ENCODE data around the gene RPS21.

Gene RPS21

GRCh38 chr20:62400021-62400420 lies 13.1 kb downstream of the RPS21 start:
- no peak for DNase-seq

DNA sequence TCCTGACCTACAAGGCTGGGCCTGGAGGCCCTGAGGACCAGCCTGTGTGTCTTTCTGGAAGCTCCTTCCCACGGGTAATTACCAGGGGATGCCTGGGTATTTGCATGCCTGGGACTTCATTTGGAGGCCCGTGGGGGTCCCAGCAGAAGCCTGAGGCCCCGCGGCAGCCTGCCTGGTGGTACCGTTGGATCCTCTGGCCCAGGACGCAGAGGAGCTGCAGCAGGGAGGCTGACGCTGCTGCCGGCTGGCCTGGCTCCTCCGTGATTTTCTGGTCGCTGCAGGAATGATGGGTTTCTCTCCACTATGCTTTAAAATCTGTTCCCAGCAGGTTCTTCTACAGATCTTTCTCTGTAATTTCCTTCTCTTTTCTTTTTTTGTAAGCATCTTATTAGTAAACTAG lies 13.6 kb downstream of the RPS21 start:
- DNase-seq, result no peak

DNA sequence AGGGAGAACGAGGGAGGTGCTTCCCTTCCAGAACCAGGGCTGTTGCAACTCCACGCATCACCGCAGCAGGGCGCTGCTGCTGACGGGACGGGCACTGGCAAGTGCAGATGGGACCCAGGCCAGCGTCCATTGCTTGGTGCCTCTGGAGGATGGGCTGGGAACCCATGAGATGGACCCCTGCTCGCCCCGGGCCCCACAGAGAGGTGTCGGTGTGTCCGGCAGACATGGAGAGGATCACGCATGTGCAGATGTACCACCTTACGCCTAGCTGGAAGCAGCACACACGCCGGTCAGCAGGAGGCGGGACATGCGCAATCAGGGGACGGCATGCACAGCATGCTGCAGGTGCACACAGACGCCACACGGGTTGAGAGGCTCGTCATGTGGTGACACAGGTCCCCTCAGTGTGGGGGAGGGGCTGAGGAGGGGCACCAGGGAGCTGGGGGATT lies 14.5 kb downstream of the RPS21 start:
- DNase-seq, result no peak

DNA sequence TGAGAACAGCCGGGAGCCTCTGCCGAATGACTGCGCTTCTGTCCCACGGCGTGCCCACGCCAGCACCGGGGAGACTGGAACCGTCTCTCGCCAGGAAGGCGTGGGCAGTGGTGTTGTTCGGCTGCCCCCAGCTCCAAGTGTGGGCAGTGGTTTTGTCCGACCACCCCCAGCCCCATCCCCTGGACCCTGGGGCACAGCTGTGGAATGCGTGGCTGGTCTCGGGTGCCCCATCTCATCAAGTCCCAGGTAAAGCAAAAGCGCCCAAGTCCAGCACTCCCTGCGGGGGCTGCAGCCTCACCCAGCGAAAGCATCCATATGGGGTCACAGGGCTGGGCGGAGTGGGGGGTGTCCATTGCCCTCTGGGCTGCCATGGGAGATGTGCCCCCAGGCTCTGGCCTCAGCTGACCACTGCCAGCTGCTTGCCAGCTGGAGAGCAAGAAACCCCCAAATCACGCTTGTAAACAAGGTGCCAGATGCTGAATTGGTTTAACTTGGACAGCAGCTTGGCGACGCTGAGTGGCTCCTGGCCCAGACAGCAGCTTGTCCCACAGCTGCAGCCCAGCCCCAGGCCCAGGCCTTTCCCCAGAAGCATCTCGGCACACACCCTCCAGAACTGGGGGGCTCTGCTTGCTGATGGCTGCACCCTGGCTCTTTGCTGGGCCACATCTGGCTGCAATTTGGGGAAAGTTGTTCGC lies 15.7 kb downstream of the RPS21 start:
- DNase-seq, result no peak

- no peak for DNase-seq
These were observed 16.4 kb downstream of the RPS21 start for GRCh38 chr20:62403331-62403730.

GRCh38 chr20:62404112-62404665 lies 17.3 kb downstream of the RPS21 start:
- DNase-seq, result no peak

- no peak for DNase-seq
These were observed 17.8 kb downstream of the RPS21 start for GRCh38 chr20:62404761-62405107.

DNA sequence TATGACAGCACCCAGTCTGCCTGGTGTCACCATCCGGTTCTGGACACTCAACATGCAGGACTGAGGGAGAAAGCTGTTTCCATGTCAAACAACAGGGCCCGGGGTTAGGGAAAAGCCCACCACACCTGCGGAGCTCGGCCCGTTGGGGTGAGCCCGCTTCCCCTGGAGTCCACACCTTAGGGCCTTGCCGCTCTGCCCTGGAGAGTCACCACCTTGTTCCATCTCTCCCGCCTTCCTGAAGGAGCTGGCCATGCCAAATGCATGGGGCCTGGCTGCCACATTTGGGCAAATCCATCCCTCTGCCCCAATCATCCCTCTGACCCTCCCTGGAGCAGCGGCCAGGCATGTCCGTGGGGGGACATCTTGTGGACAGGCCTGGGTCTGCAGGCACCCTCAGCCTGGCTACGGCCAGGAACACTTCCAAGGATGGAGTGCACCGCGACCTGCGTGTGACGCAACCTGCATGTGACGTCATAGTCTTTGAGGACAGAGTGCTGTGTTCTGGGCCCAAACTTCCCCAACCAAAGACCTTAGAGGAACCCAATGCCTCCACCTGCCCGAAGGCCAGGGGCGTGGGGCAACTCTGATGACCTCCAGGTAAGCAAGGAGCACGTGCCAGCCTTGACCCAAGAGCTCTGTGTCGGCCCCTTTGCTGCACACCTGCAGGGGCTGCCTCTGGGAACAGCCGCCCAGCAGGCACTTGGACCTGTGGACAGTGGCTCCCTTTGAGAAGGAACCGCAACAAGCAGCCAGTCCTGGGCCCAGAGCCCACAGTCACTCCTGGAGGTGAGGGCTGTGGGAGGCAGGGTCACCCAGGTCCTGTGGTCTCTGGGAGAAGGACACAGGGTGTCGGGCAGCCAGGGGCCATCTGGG lies 18.4 kb downstream of the RPS21 start:
- DNase-seq, result no peak

GRCh38 chr20:62405981-62406513 lies 19.1 kb downstream of the RPS21 start:
- no peak for DNase-seq

GRCh38 chr20:62406635-62407176 lies 19.8 kb downstream of the RPS21 start:
- no peak for DNase-seq

GRCh38 chr20:62407221-62407992 lies 20.5 kb downstream of the RPS21 start, which contains the start of gene CABLES2:
Gene CABLES2, minus strand, starts transcription at chr20:62407285. Its CDS starts 9 bp downstream, at chr20:62407276.
- DNase-seq, result peak; percentile 87

DNA sequence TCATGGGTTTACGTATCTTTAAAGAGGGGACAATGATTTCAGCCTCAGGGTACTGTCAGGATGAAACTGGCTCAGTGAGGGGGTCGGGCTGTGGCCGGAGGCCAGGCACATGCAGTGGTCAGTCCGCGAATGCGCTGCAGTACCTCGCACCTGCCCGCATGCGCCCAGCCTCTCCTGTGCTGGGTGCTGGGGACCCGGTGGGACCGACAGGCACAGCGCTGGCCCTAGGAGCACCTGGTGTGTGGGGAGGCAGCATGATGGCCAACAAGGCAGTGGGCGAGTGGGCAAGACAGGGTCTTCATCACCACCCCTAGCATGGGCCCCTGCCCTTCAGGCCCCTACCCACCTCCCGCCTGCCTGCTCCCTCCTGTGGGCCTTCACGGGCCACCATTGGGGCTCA lies 21.2 kb downstream of the RPS21 start:
- DNase-seq, result no peak

- DNase-seq, result no peak
These were observed 21.7 kb downstream of the RPS21 start for GRCh38 chr20:62408640-62409039.

GRCh38 chr20:62409086-62409853 lies 22.4 kb downstream of the RPS21 start:
- DNase-seq, result no peak

DNA sequence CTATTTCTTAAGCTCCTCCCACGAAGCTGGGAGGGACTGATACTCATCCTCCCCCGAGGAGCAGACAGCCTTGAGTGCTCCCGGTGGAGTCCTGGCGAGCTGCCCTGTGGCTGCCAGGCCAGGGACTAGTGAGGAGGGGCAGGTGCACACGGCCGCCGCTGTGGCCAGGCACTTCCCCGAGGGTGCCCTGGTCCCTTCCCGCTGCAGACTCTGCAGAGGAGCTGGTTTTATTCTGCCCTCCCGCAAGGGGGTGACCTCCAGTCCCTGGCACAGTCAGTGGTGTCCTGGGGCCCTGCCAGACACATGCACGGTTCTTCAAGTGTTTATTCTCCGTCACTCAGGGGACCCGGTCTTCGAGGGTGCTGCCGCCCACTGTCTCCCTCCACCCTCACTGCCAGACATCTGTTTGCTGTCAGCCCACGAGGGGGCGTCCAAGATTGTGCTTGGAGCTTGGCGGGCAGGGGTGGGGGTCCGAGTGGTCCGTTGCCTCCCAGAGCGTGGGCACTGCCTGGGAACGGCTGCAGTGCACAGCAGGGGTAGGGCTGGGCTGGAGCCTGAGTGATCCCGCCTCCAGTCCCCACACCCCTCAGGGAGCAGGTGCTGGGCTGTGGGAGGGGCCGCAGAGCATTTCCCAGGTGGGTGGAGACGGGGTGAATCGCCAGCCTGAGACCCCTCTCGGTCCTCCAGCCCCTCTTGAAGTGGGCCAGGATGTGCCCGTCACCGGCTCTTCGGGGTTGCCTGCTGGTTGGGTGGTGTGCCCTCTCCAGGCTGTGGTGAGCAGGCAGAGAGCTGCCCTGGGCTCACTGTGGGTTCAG lies 23.2 kb downstream of the RPS21 start:
- no peak for DNase-seq

GRCh38 chr20:62410746-62411478 lies 24.0 kb downstream of the RPS21 start:
- DNase-seq, result no peak

DNA sequence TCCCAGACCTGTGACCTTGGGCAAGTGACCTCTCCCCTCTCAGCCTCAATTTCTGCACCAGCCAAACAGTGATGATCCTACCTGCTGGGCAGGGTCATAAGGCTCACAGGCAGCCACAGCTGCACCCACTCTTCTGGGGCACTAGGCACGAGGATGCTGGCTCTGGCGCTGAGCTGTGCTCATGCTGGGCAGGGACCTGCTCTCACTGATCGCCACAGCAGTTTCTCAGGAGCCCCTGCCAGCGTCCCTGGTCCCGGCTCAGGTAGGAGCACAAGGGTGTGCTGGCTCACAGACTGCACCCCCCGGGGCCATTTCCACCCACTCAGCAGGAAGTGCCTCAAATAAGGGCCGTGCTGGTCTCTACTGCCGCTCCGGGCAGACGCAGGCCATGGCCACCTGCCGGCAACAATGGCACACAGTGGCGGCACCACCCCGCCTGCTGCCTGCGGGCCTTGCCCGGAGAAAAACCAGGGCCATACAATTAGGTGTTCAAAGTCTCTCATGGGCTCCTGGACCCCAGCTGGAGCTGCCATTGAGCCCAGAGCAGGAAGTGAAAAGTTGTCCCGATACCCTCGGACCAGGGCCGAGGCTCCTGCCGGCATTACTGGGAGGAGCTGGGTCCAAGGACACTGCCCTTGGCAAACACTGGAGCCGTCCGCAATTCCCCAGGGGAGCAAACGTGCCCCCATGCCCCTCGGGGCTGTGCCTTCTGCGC lies 24.7 kb downstream of the RPS21 start:
- DNase-seq, result no peak

GRCh38 chr20:62412194-62413024 lies 25.5 kb downstream of the RPS21 start:
- DNase-seq, result no peak

Measured in effector CD4-positive, alpha-beta T cell (primary cell).